HG03342 (cell line): ENCODE measurements around the gene PEX13.
A peak's percentile ranks its signal among the peaks of the same experiment; 100 is the strongest.

Experiments
- ATAC-seq: cut with Tn5 transposase; IDR thresholded peaks from one replicate; pipeline ENCODE4 v1.9.1; 2021; ENCODE audit warnings: mild to moderate bottlenecking, moderate library complexity; ENCODE audit not compliant: unreplicated experiment

Gene PEX13

GRCh38 chr2:61065714-61066709 lies 48.5 kb downstream of the PEX13 start, which contains the start of gene SANBR:
Gene SANBR (plus strand): TSS chr2:61065871. CDS start chr2:61070351, 4,480 bp downstream.
- peak; percentile 95 for ATAC-seq

GRCh38 chr2:61074100-61074499 lies 56.6 kb downstream of the PEX13 start:
- no peak for ATAC-seq

- no peak for ATAC-seq
Observed at GRCh38 chr2:61085883-61086282, 68.4 kb downstream of the PEX13 start.

GRCh38 chr2:61089797-61090196 lies 72.3 kb downstream of the PEX13 start:
- no peak for ATAC-seq

GRCh38 chr2:61090386-61090921 lies 72.9 kb downstream of the PEX13 start:
- ATAC-seq = no peak

- no peak for ATAC-seq
Observed at GRCh38 chr2:61091485-61091884, 74.0 kb downstream of the PEX13 start.

- ATAC-seq = no peak
Observed at GRCh38 chr2:61096438-61096837, 78.9 kb downstream of the PEX13 start.

- no peak for ATAC-seq
Observed at GRCh38 chr2:61100801-61101200, 83.3 kb downstream of the PEX13 start.
